Nephron (organoid): ENCODE data around the gene RPL38.

ENCODE experiments used
- H3K27ac Mint-ChIP-seq, 3 experiments: 2 replicates each; pipeline ENCODE4 v1.8.0; 2020; ENCODE audit warnings: mixed read lengths in 3 of 3, mild to moderate bottlenecking in 2 of 3, moderate library complexity in 1 of 3
- H3K27me3 Mint-ChIP-seq: 2 replicates; pipeline ENCODE4 v1.8.0; 2021; ENCODE audit warnings: low read depth, mild to moderate bottlenecking, moderate library complexity, mixed read lengths
- H3K36me3 Mint-ChIP-seq: 2 replicates; pipeline ENCODE4 v1.8.0; 2020; ENCODE audit warnings: low read depth, mixed read lengths
- H3K4me1 Mint-ChIP-seq: 2 replicates; pipeline ENCODE4 v1.8.0; 2020; ENCODE audit warnings: mixed read lengths
- H3K4me3 Mint-ChIP-seq, 3 experiments: 2 replicates each; pipeline ENCODE4 v1.8.0; 2020; ENCODE audit warnings: mild to moderate bottlenecking in 3 of 3, mixed read lengths in 3 of 3, moderate library complexity in 2 of 3
- H3K9me3 Mint-ChIP-seq: 2 replicates; pipeline ENCODE4 v1.8.0; 2020; ENCODE audit warnings: mixed read lengths
- CTCF ChIP-seq, 3 experiments: fragments of 200-600 bp; sonication (generic); IDR thresholded peaks; one replicate each; pipeline ENCODE4 v1.5.0; 2021; ENCODE audit warnings: antibody characterized with exemption in 3 of 3; ENCODE audit not compliant: unreplicated experiment in 3 of 3

RPL38 gene

GRCh38 chr17:74251569-74251968 lies 48.1 kb downstream of the RPL38 start:
- peaks cover 40% of the 10 kb centered on the region for H3K4me1 Mint-ChIP-seq
- peaks cover 13% of the 10 kb centered on the region for H3K36me3 Mint-ChIP-seq

GRCh38 chr17:74252211-74252610 lies 48.7 kb downstream of the RPL38 start:
- Mint-ChIP-seq H3K4me1 (peaks cover 37% of the 10 kb centered on the region), H3K27me3 (peaks cover 7% of the 10 kb centered on the region), H3K4me3 (no peak overlapping the region), H3K27ac (peak overlapping the region in 1 of 3 experiments; percentile 58), H3K9me3 (no peaks in the 10 kb centered on the region), H3K36me3 (peaks cover 11% of the 10 kb centered on the region)
- TF ChIP-seq CTCF (IDR thresholded peaks at IDR 0.05; ENCODE audit: unreplicated experiment in 3 of 3), result no peak

More at GRCh38 chr17:74251569-74251968, 48.1 kb downstream of the RPL38 start:
- H3K27ac Mint-ChIP-seq, result peak overlapping the region in 2 of 3 experiments; percentile 17 to 58
- no peaks in the 10 kb centered on the region for H3K9me3 Mint-ChIP-seq
- no peak for TF ChIP-seq CTCF (IDR thresholded peaks at IDR 0.05; ENCODE audit: unreplicated experiment in 3 of 3)
- peak overlapping the region in 1 of 3 experiments; percentile 39 for H3K4me3 Mint-ChIP-seq
- H3K27me3 Mint-ChIP-seq, result peaks cover 7% of the 10 kb centered on the region

GRCh38 chr17:74253036-74253435 lies 49.6 kb downstream of the RPL38 start:
- Mint-ChIP-seq H3K27me3 (peaks cover 7% of the 10 kb centered on the region), H3K36me3 (peaks cover 7% of the 10 kb centered on the region), H3K4me3 (no peak overlapping the region), H3K9me3 (no peaks in the 10 kb centered on the region), H3K4me1 (peaks cover 37% of the 10 kb centered on the region), H3K27ac (no peak overlapping the region)
- no peak for TF ChIP-seq CTCF (IDR thresholded peaks at IDR 0.05; ENCODE audit: unreplicated experiment in 3 of 3)

GRCh38 chr17:74257311-74257710 lies 53.8 kb downstream of the RPL38 start:
- Mint-ChIP-seq H3K4me1 (peaks cover 21% of the 10 kb centered on the region), H3K4me3 (no peak overlapping the region), H3K36me3 (peaks cover 16% of the 10 kb centered on the region), H3K9me3 (no peaks in the 10 kb centered on the region), H3K27me3 (peaks cover 9% of the 10 kb centered on the region), H3K27ac (no peak overlapping the region)
- no peak for TF ChIP-seq CTCF (IDR thresholded peaks at IDR 0.05; ENCODE audit: unreplicated experiment in 3 of 3)

GRCh38 chr17:74259667-74260524 lies 56.4 kb downstream of the RPL38 start:
- peaks cover 26% of the 10 kb centered on the region for H3K4me1 Mint-ChIP-seq
- TF ChIP-seq CTCF (IDR thresholded peaks at IDR 0.05; ENCODE audit: unreplicated experiment in 3 of 3), result no peak
- H3K9me3 Mint-ChIP-seq, result no peaks in the 10 kb centered on the region
- peaks cover 6% of the 10 kb centered on the region for H3K27me3 Mint-ChIP-seq
- H3K4me3 Mint-ChIP-seq, result no peak overlapping the region
- no peak overlapping the region for H3K27ac Mint-ChIP-seq
- peaks cover 9% of the 10 kb centered on the region for H3K36me3 Mint-ChIP-seq
